Mesenteric fat pad (tissue), 1 donor: ENCODE measurements around the gene PLET1. TPM values are rescaled to one million over a fixed set of nuclear protein-coding genes. Genes with fewer than 3 reads are reported as not detected.
A peak's percentile ranks its signal among the peaks of the same experiment; 100 is the strongest.

ENCODE experiments used
- DNase-seq: peaks from one replicate; pipeline ENCODE4 v3.0.0-alpha.2; 2020; ENCODE audit warnings: low spot score
- total RNA-seq: library from RNA; stranded (reverse); fragmentation: NEBNext Ultra II Directional; extraction: Animal tissue kit (Norgen Biotek cat#: 25700); gene quantifications from one replicate; pipeline ENCODE4 v1.2.1, GENCODE V29; 2021
- donor health status: DM: yes; HTN: yes; CAD: no.

The PLET1 gene
- total RNA-seq, 1 donor from 2014 or later, result not detected

GRCh38 chr11:112247201-112247600, 13.5 kb downstream of the PLET1 start:
- DNase-seq, result no peak

GRCh38 chr11:112241486-112241885, 19.2 kb downstream of the PLET1 start:
- DNase-seq, result no peak

- DNase-seq, result no peak
Observed at GRCh38 chr11:112238041-112238440, 22.6 kb downstream of the PLET1 start.

- no peak for DNase-seq
Observed at GRCh38 chr11:112237451-112237850, 23.2 kb downstream of the PLET1 start.

GRCh38 chr11:112235750-112236390, 24.8 kb downstream of the PLET1 start:
- DNase-seq, result no peak

GRCh38 chr11:112231952-112232351, 28.7 kb downstream of the PLET1 start:
- DNase-seq, result no peak

- DNase-seq, result no peak
Observed at GRCh38 chr11:112229746-112230433, 30.8 kb downstream of the PLET1 start.

- DNase-seq, result no peak
Observed at GRCh38 chr11:112229159-112229558, 31.5 kb downstream of the PLET1 start.

GRCh38 chr11:112228706-112229105, 32.0 kb downstream of the PLET1 start:
- no peak for DNase-seq

GRCh38 chr11:112227471-112227870, 33.2 kb downstream of the PLET1 start:
- no peak for DNase-seq

GRCh38 chr11:112226831-112227401, 33.7 kb downstream of the PLET1 start:
- DNase-seq, result no peak

- DNase-seq, result peak; percentile 94
Observed at GRCh38 chr11:112226062-112226830, 34.4 kb downstream of the PLET1 start, which contains the start of gene PTS. TSS of gene PTS (plus strand) at chr11:112226428. CDS start at chr11:112226444, 16 bp downstream.

GRCh38 chr11:112225753-112226061, 35.0 kb downstream of the PLET1 start:
- peak; percentile 92 for DNase-seq

GRCh38 chr11:112223754-112224532, 36.7 kb downstream of the PLET1 start:
- no peak for DNase-seq

GRCh38 chr11:112223121-112223520, 37.5 kb downstream of the PLET1 start:
- no peak for DNase-seq

- no peak for DNase-seq
Observed at GRCh38 chr11:112222303-112222702, 38.4 kb downstream of the PLET1 start.

- DNase-seq, result no peak
Observed at GRCh38 chr11:112221274-112221835, 39.3 kb downstream of the PLET1 start.

GRCh38 chr11:112219476-112220232, 41.0 kb downstream of the PLET1 start:
- DNase-seq, result no peak

GRCh38 chr11:112216561-112217105, 44.0 kb downstream of the PLET1 start:
- no peak for DNase-seq

GRCh38 chr11:112215621-112216020, 45.0 kb downstream of the PLET1 start:
- no peak for DNase-seq
